ENCODE measurements around the gene NCOA7. TPM values are rescaled to one million over a fixed set of nuclear protein-coding genes. Genes with fewer than 3 reads are reported as not detected.
"Not testable (repeated sequence)": the region's sequence is repeated elsewhere in the genome, so short reads cannot be mapped to it uniquely, and the experiment has no call there.

Gene NCOA7
- total RNA-seq, 1 experiment from 2014 or later = 14.4 TPM

DNA sequence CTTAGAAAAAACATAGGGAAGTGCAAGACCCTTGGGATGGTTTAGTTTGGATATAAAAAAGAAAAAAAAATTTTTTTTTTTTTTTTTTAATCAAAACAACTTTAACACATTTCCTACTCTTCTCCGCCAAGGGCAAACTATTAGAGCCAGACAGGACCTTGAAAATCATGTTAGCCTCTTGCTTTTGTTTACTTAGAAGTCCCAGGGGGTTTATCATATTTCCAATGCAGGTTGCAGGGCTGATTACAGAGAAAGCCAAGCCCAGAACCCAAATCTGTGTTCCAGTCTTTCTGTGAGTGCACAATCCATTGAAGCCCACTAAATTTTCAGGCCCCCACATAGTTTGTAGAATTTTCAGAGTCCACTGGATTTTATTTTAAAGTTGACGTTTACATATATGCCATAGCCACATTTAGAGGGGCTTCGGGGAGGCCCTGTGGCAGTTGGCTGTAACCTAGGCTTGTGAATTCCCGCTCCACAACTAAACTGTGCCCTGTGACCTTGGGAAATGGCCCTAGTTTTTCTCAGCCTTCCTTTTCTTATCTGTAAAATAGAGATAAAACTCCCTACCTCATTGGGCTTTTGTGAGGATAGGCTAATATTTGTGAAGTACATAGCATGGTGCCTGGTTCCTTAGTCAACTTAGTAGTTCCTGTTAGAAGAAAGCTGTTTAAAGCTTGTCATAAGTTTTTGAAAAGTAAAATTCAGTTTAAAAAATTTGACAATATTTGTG is 55.7 kb downstream of the NCOA7 start (continued):
- TF ChIP-seq NFATC4 (CRISPR knock-in tag; IDR thresholded peaks at IDR 0.05) = no peak
- TF ChIP-seq KAT7 (CRISPR knock-in tag; IDR thresholded peaks at IDR 0.05; ENCODE audit: borderline replicate concordance) = no peak
- TF ChIP-seq, protein P1, sequence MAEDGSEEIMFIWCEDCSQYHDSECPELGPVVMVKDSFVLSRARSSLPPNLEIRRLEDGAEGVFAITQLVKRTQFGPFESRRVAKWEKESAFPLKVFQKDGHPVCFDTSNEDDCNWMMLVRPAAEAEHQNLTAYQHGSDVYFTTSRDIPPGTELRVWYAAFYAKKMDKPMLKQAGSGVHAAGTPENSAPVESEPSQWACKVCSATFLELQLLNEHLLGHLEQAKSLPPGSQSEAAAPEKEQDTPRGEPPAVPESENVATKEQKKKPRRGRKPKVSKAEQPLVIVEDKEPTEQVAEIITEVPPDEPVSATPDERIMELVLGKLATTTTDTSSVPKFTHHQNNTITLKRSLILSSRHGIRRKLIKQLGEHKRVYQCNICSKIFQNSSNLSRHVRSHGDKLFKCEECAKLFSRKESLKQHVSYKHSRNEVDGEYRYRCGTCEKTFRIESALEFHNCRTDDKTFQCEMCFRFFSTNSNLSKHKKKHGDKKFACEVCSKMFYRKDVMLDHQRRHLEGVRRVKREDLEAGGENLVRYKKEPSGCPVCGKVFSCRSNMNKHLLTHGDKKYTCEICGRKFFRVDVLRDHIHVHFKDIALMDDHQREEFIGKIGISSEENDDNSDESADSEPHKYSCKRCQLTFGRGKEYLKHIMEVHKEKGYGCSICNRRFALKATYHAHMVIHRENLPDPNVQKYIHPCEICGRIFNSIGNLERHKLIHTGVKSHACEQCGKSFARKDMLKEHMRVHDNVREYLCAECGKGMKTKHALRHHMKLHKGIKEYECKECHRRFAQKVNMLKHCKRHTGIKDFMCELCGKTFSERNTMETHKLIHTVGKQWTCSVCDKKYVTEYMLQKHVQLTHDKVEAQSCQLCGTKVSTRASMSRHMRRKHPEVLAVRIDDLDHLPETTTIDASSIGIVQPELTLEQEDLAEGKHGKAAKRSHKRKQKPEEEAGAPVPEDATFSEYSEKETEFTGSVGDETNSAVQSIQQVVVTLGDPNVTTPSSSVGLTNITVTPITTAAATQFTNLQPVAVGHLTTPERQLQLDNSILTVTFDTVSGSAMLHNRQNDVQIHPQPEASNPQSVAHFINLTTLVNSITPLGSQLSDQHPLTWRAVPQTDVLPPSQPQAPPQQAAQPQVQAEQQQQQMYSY (CRISPR knock-in tag; IDR thresholded peaks at IDR 0.05) = no peak

DNA sequence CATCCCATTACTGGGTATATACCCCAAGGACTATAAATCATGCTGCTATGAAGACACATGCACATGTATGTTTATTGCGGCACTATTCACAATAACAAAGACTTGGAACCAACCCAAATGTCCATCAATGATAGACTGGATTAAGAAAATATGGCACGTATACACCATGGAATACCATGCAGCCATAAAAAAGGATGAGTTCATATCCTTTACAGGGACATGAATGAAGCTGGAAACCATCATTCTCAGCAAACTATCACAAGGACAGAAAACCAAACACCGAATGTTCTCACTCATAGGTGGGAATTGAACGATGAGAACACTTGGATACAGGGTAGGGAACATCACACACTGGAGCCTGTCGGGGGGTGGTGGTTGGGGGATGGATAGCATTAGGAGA is 57.5 kb downstream of the NCOA7 start:
- CTCF ChIA-PET = interaction anchor here (0.9 to 1.9 kb wide), 3 partner anchors 57 to 108 kb away, joined by 4 read pairs; partner anchors contain the start of gene NCOA7
- H3K27me3 Mint-ChIP-seq (ENCODE audit: low read depth); POLR2A ChIA-PET: not testable (repeated sequence)

DNA sequence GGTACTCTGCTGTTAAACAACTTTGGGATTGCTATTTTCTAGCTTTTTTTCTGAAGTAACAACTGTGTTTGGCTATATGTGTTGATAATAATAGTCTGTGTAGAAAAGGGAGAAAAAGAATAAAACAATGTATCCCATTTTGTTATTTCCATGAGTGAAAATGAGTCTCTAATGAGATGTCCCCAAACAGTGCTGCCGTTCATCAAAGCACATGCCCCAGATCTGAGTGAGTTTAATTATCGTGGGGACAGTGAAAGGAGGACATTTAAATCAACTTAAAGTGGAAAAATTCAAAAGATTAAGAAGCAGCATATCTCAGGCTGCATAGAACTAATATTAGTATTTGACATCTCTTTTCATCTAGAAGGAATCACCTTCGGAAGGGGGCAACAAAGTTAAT is 59.6 kb downstream of the NCOA7 start:
- TF ChIP-seq, protein P2, sequence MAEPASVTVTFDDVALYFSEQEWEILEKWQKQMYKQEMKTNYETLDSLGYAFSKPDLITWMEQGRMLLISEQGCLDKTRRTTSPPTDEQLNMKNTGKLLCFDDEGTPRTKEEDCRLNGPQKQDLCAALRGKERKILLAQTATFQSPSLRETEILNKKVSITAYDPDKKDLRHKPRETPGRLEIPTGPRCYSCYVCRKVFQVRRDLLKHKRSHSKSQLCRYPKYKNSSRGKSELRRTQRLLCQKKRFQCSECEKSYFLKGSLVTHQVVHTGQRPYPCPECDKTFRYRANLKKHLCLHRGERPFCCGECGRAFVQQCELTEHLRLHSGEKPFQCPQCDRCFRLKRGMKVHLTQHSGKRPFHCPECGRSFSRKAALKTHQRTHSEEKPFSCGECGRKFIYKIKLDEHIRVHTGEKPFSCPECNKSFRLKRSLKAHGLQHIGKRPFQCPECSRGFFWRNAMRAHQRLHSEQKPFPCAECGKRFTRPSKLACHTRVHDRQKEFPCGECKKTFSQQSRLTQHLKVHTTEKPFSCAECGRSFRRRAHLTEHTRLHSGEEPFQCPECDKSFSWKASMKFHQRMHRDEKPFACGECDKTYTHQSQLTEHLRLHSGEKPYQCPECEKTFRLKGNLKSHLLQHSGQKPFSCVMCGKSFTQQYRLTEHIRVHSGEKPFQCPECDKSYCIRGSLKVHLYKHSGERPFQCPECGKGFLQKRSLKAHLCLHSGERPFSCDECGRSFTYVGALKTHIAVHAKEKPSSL (CRISPR knock-in tag; conservative IDR thresholded peaks at IDR 0.05) = no peak
- TF ChIP-seq NFATC4 (CRISPR knock-in tag; IDR thresholded peaks at IDR 0.05) = no peak
- ChIA-PET CTCF (no interaction called here), POLR2A (no interaction called here)
- peaks cover 15% of the 10 kb centered on the region for H3K9me3 Mint-ChIP-seq
- no peaks in the 10 kb centered on the region for H3K36me3 Mint-ChIP-seq
- H3K4me1 Mint-ChIP-seq = peaks cover 2% of the 10 kb centered on the region; the same call in 1 of the 2 replicates
- ATAC-seq = no peak
- no peak overlapping the region for H3K27ac Mint-ChIP-seq
- H3K27me3 Mint-ChIP-seq (ENCODE audit: low read depth) = no peaks in the 10 kb centered on the region
- H3K4me3 Mint-ChIP-seq = no peak overlapping the region
- no peak for DNase-seq (ENCODE audit: low spot score)

More for the DNA sequence above, 57.5 kb downstream of the NCOA7 start:
- peaks cover 15% of the 10 kb centered on the region for H3K9me3 Mint-ChIP-seq
- H3K27ac Mint-ChIP-seq; H3K4me3 Mint-ChIP-seq; DNase-seq (ENCODE audit: low spot score); H3K36me3 Mint-ChIP-seq; ATAC-seq; H3K4me1 Mint-ChIP-seq: not testable (repeated sequence)

DNA sequence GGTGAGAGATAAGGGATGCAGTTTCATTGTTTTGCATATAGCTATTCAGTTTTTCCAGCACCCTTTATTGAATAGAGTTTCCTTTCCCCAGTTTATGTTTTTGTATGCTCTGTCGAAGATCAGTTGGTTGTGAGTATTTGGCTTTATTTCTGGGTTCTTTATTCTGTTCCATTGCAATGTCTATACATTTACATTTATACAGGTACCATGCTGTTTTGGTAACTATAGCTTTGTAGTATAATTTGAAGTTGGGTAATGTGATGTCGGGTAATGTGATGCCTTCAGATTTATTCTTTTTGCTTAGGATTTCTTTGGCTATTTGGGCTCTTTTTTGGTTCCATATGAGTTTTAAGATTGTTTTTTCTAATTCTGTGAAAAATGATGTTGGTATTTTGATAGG is 61.8 kb downstream of the NCOA7 start:
- DNase-seq (ENCODE audit: low spot score) = no peak
- Mint-ChIP-seq H3K4me1 (no peaks in the 10 kb centered on the region), H3K27ac (no peak overlapping the region), H3K27me3 (ENCODE audit: low read depth) (no peaks in the 10 kb centered on the region), H3K9me3 (peaks cover 15% of the 10 kb centered on the region), H3K36me3 (no peaks in the 10 kb centered on the region), H3K4me3 (no peak overlapping the region)
- ChIA-PET POLR2A (no interaction called here), CTCF (no interaction called here)
- ATAC-seq = no peak
- TF ChIP-seq TP53 (CRISPR knock-in tag; IDR thresholded peaks at IDR 0.05) = no peak
- TF ChIP-seq TEAD4 (CRISPR knock-in tag; IDR thresholded peaks at IDR 0.05) = no peak
- TF ChIP-seq, protein P3, sequence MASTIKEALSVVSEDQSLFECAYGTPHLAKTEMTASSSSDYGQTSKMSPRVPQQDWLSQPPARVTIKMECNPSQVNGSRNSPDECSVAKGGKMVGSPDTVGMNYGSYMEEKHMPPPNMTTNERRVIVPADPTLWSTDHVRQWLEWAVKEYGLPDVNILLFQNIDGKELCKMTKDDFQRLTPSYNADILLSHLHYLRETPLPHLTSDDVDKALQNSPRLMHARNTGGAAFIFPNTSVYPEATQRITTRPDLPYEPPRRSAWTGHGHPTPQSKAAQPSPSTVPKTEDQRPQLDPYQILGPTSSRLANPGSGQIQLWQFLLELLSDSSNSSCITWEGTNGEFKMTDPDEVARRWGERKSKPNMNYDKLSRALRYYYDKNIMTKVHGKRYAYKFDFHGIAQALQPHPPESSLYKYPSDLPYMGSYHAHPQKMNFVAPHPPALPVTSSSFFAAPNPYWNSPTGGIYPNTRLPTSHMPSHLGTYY (CRISPR knock-in tag; IDR thresholded peaks at IDR 0.05) = no peak
- TF ChIP-seq SOX15 (CRISPR knock-in tag; IDR thresholded peaks at IDR 0.05) = no peak
- TF ChIP-seq EMX1 (CRISPR knock-in tag; IDR thresholded peaks at IDR 0.05) = no peak
- TF ChIP-seq, protein P4, sequence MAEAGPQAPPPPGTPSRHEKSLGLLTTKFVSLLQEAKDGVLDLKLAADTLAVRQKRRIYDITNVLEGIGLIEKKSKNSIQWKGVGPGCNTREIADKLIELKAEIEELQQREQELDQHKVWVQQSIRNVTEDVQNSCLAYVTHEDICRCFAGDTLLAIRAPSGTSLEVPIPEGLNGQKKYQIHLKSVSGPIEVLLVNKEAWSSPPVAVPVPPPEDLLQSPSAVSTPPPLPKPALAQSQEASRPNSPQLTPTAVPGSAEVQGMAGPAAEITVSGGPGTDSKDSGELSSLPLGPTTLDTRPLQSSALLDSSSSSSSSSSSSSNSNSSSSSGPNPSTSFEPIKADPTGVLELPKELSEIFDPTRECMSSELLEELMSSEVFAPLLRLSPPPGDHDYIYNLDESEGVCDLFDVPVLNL (CRISPR knock-in tag; IDR thresholded peaks at IDR 0.05; ENCODE audit: borderline replicate concordance, low read depth) = no peak
- TF ChIP-seq, protein P5, sequence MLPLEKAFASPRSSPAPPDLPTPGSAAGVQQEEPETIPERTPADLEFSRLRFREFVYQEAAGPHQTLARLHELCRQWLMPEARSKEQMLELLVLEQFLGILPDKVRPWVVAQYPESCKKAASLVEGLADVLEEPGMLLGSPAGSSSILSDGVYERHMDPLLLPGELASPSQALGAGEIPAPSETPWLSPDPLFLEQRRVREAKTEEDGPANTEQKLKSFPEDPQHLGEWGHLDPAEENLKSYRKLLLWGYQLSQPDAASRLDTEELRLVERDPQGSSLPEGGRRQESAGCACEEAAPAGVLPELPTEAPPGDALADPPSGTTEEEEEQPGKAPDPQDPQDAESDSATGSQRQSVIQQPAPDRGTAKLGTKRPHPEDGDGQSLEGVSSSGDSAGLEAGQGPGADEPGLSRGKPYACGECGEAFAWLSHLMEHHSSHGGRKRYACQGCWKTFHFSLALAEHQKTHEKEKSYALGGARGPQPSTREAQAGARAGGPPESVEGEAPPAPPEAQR (CRISPR knock-in tag; IDR thresholded peaks at IDR 0.05) = no peak
- TF ChIP-seq, protein P6, sequence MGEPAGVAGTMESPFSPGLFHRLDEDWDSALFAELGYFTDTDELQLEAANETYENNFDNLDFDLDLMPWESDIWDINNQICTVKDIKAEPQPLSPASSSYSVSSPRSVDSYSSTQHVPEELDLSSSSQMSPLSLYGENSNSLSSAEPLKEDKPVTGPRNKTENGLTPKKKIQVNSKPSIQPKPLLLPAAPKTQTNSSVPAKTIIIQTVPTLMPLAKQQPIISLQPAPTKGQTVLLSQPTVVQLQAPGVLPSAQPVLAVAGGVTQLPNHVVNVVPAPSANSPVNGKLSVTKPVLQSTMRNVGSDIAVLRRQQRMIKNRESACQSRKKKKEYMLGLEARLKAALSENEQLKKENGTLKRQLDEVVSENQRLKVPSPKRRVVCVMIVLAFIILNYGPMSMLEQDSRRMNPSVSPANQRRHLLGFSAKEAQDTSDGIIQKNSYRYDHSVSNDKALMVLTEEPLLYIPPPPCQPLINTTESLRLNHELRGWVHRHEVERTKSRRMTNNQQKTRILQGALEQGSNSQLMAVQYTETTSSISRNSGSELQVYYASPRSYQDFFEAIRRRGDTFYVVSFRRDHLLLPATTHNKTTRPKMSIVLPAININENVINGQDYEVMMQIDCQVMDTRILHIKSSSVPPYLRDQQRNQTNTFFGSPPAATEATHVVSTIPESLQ (CRISPR knock-in tag; IDR thresholded peaks at IDR 0.05) = no peak
- TF ChIP-seq, protein P7, sequence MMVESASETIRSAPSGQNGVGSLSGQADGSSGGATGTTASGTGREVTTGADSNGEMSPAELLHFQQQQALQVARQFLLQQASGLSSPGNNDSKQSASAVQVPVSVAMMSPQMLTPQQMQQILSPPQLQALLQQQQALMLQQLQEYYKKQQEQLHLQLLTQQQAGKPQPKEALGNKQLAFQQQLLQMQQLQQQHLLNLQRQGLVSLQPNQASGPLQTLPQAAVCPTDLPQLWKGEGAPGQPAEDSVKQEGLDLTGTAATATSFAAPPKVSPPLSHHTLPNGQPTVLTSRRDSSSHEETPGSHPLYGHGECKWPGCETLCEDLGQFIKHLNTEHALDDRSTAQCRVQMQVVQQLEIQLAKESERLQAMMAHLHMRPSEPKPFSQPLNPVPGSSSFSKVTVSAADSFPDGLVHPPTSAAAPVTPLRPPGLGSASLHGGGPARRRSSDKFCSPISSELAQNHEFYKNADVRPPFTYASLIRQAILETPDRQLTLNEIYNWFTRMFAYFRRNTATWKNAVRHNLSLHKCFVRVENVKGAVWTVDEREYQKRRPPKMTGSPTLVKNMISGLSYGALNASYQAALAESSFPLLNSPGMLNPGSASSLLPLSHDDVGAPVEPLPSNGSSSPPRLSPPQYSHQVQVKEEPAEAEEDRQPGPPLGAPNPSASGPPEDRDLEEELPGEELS (CRISPR knock-in tag; IDR thresholded peaks at IDR 0.05) = no peak
